WTC11 (cell line): ENCODE results near the gene SAP30BP.

Source experiments
- CREM ChIP-seq: sonication (generic); formaldehyde crosslinking; IDR thresholded peaks from 2 replicates; pipeline ENCODE4 v1.8.1; 2022; ENCODE audit warnings: mild to moderate bottlenecking, missing genetic modification reagents, moderate library complexity
- ESRRA ChIP-seq: sonication (generic); formaldehyde crosslinking; IDR thresholded peaks from 2 replicates; pipeline ENCODE4 v1.8.1; 2022; ENCODE audit warnings: mild to moderate bottlenecking, missing genetic modification reagents, borderline replicate concordance
- HMGA2 ChIP-seq: fragments of 250-450 bp; sonication (Bioruptor Pico); IDR thresholded peaks from 2 replicates; pipeline ENCODE4 v1.4.0; 2021; ENCODE audit warnings: mild to moderate bottlenecking, moderate library complexity
- NR2C2 ChIP-seq: sonication (generic); formaldehyde crosslinking; IDR thresholded peaks from 2 replicates; pipeline ENCODE4 v1.8.0; 2022; ENCODE audit warnings: mild to moderate bottlenecking, missing genetic modification reagents
- TEAD1 ChIP-seq: sonication (generic); formaldehyde crosslinking; IDR thresholded peaks from 2 replicates; pipeline ENCODE4 v1.8.0; 2022; ENCODE audit warnings: mild to moderate bottlenecking, missing genetic modification reagents
- ZBTB21 ChIP-seq: sonication (generic); formaldehyde crosslinking; IDR thresholded peaks from 2 replicates; pipeline ENCODE4 v1.8.1; 2023; ENCODE audit warnings: mild to moderate bottlenecking, missing genetic modification reagents, borderline replicate concordance
- TF ChIP-seq, protein P1 (sequence below): fragments of 200-600 bp; IDR thresholded peaks from 2 replicates; pipeline ENCODE4 v1.8.0; 2022; ENCODE audit warnings: antibody characterized with exemption
- TF ChIP-seq, protein P2 (sequence below): sonication (generic); formaldehyde crosslinking; conservative IDR thresholded peaks from 2 replicates; pipeline ENCODE4 v1.8.1; 2022; ENCODE audit warnings: mild to moderate bottlenecking, missing genetic modification reagents
- TF ChIP-seq, protein P3 (sequence below): sonication (generic); formaldehyde crosslinking; IDR thresholded peaks from 2 replicates; pipeline ENCODE4 v1.8.0; 2022; ENCODE audit warnings: mild to moderate bottlenecking, missing genetic modification reagents
- TF ChIP-seq, protein P4 (sequence below): sonication (generic); formaldehyde crosslinking; IDR thresholded peaks from 2 replicates; pipeline ENCODE4 v1.8.1; 2022; ENCODE audit warnings: mild to moderate bottlenecking, moderate library complexity, missing genetic modification reagents
- TF ChIP-seq, protein P5 (sequence below): sonication (generic); formaldehyde crosslinking; IDR thresholded peaks from 2 replicates; pipeline ENCODE4 v1.8.1; 2023; ENCODE audit warnings: mild to moderate bottlenecking, moderate library complexity, missing genetic modification reagents

DNA sequence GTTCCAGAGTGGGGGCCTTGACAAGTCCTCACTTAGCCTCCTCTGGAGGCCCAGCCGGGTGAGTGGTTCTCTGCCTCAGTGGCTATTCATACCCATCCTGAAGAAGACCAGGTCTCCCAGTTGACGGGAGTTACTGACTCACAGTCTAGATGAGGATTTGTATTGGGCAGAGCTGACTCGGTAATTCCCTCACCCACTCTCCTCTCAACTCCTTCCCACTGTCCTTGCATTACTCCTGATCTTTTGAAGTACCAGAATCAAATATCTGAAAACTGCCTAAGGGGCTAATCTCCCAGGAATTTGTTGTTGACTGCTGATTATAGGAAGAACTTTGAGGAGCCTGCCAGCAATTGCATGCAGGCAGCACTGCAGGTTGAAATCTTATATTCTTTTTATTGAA is 14.2 kb downstream of the SAP30BP start:
- no peak for TF ChIP-seq TEAD1
- no peak for TF ChIP-seq NR2C2 (CRISPR knock-in tag)
- no peak for TF ChIP-seq ESRRA (CRISPR knock-in tag)
- TF ChIP-seq, protein P1, sequence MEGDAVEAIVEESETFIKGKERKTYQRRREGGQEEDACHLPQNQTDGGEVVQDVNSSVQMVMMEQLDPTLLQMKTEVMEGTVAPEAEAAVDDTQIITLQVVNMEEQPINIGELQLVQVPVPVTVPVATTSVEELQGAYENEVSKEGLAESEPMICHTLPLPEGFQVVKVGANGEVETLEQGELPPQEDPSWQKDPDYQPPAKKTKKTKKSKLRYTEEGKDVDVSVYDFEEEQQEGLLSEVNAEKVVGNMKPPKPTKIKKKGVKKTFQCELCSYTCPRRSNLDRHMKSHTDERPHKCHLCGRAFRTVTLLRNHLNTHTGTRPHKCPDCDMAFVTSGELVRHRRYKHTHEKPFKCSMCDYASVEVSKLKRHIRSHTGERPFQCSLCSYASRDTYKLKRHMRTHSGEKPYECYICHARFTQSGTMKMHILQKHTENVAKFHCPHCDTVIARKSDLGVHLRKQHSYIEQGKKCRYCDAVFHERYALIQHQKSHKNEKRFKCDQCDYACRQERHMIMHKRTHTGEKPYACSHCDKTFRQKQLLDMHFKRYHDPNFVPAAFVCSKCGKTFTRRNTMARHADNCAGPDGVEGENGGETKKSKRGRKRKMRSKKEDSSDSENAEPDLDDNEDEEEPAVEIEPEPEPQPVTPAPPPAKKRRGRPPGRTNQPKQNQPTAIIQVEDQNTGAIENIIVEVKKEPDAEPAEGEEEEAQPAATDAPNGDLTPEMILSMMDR: no peak
- TF ChIP-seq ZBTB21: no peak
- TF ChIP-seq, protein P2, sequence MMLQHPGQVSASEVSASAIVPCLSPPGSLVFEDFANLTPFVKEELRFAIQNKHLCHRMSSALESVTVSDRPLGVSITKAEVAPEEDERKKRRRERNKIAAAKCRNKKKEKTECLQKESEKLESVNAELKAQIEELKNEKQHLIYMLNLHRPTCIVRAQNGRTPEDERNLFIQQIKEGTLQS (CRISPR knock-in tag): no peak
- no peak for TF ChIP-seq CREM (CRISPR knock-in tag)
- TF ChIP-seq HMGA2 (CRISPR knock-in tag): no peak
- TF ChIP-seq, protein P3, sequence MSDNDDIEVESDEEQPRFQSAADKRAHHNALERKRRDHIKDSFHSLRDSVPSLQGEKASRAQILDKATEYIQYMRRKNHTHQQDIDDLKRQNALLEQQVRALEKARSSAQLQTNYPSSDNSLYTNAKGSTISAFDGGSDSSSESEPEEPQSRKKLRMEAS (CRISPR knock-in tag): no peak
- TF ChIP-seq, protein P4, sequence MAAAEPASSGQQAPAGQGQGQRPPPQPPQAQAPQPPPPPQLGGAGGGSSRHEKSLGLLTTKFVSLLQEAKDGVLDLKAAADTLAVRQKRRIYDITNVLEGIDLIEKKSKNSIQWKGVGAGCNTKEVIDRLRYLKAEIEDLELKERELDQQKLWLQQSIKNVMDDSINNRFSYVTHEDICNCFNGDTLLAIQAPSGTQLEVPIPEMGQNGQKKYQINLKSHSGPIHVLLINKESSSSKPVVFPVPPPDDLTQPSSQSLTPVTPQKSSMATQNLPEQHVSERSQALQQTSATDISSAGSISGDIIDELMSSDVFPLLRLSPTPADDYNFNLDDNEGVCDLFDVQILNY (CRISPR knock-in tag): no peak
- TF ChIP-seq, protein P5, sequence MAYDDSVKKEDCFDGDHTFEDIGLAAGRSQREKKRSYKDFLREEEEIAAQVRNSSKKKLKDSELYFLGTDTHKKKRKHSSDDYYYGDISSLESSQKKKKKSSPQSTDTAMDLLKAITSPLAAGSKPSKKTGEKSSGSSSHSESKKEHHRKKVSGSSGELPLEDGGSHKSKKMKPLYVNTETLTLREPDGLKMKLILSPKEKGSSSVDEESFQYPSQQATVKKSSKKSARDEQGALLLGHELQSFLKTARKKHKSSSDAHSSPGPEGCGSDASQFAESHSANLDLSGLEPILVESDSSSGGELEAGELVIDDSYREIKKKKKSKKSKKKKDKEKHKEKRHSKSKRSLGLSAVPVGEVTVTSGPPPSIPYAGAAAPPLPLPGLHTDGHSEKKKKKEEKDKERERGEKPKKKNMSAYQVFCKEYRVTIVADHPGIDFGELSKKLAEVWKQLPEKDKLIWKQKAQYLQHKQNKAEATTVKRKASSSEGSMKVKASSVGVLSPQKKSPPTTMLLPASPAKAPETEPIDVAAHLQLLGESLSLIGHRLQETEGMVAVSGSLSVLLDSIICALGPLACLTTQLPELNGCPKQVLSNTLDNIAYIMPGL (CRISPR knock-in tag): no peak
